Skin of body (tissue), 2 donors: ENCODE measurements around the gene FXYD5. TPM values are rescaled to one million over a fixed set of nuclear protein-coding genes. Genes with fewer than 3 reads are reported as not detected.
"Not testable (repeated sequence)": the region's sequence is repeated elsewhere in the genome, so short reads cannot be mapped to it uniquely, and the experiment has no call there.

Experiments
- DNase-seq: peaks from one replicate; lab custom pipeline; 2025; lab: John Stamatoyannopoulos, UW
- total RNA-seq: library from RNA; depleted of rRNA; stranded (reverse); fragments of >200 nt; gene quantifications from one replicate; pipeline ENCODE4 v1.2.3, GENCODE V29; 2014

Gene FXYD5
- total RNA-seq, 1 donor from 2014 or later: 10.7 TPM

DNA sequence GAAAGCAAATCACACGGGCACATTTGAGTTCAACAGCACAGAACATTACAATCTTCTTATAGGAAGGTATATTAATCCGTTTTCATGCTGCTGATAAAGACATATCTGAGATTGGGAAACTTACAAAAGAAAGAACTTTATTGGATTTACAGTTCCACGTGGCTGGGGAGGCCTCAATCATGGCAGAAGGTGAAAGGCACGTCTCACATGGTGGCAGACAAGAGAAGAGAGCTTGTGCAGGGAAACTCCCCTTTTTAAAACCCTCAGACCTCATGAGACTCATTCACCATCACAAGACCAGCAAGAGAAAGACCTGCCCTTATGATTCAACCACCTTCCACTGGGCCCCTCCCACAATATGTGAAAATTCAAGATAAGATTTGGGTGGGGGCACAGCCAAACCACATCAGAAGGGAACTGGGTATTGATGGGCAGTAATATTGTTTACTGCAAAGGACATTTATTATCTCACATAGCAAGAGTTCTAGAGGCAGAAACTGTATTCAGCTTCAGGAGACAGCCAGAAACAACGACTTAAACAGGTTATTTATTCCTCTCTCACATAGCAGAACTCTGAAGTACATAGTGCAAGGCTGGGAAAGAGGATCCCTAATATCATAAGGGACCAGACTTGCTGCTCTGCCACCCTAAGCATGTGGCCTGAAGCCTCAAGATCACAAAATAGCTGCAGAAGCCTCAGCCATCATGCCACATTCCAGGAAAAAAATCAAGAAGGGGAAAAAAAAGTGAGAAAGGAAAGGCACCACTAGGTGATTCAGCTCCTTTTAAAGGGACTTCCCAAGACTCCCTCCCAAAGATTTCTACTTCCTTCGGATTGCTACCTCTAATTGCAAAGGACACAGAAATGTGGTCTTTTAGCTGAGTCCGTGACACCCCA is 23.1 kb downstream of the FXYD5 start:
- DNase-seq: no peak

GRCh38 chr19:35178701-35179100 is 24.2 kb downstream of the FXYD5 start:
- peak; percentile 15 for DNase-seq

DNA sequence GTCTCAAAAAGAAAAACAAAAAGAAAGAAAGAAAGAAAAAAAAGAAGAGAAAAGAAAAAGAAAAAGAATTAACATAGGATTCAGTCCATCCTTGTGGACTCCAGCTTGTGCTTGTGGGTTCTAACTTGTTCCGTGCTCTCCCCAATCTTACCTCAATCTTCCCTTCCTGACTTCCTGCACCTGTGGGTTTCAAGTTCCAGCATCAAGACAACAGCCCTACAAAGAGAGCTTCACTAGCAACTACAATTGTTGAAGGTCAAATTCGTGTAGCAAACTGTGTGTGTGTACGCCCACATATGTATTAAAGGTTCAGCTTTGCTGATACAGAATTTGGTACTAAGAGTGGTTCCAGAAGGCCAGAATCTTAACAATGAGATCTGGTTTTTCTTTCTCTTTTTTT is 25.3 kb downstream of the FXYD5 start:
- DNase-seq: no peak

GRCh38 chr19:35181387-35181786 is 26.9 kb downstream of the FXYD5 start:
- DNase-seq: no peak

DNA sequence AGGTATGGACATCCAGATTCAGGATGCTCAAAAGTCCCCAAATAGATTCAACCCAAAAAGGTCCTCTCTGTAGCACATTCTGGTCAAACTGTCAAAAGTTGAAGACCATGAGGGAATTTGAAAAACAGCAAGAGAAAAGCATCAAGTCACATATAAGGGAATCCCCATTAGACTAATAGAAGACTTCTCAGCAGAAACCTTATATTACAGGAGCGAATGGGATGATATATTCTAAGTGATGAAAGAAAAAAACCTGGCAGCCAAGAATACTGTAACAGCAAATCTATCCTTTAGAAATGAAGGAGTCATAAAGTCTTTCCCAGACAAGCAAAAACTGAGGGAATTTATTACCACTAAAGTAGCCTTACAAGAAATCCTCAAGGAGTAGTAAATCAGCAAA is 29.7 kb downstream of the FXYD5 start:
- no peak for DNase-seq

- no peak for DNase-seq
Observed at GRCh38 chr19:35184884-35185283, 30.3 kb downstream of the FXYD5 start.

- DNase-seq: no peak
Observed at GRCh38 chr19:35194012-35194984, 39.8 kb downstream of the FXYD5 start.

- no peak for DNase-seq
Observed at GRCh38 chr19:35195830-35196229, 41.3 kb downstream of the FXYD5 start.

GRCh38 chr19:35196861-35197260 is 42.3 kb downstream of the FXYD5 start:
- not testable (repeated sequence) for DNase-seq

GRCh38 chr19:35199481-35199880 is 44.9 kb downstream of the FXYD5 start:
- DNase-seq: no peak

- DNase-seq: no peak
Observed at GRCh38 chr19:35202722-35203688, 48.5 kb downstream of the FXYD5 start.

- DNase-seq: no peak
Observed at GRCh38 chr19:35204799-35205732, 50.5 kb downstream of the FXYD5 start.

- no peak for DNase-seq
Observed at GRCh38 chr19:35205733-35206323, 51.3 kb downstream of the FXYD5 start.

- DNase-seq: no peak
Observed at GRCh38 chr19:35206379-35206778, 51.8 kb downstream of the FXYD5 start.

GRCh38 chr19:35206855-35207254 is 52.3 kb downstream of the FXYD5 start:
- DNase-seq: no peak

- DNase-seq: no peak
Observed at GRCh38 chr19:35207391-35207871, 52.9 kb downstream of the FXYD5 start.

DNA sequence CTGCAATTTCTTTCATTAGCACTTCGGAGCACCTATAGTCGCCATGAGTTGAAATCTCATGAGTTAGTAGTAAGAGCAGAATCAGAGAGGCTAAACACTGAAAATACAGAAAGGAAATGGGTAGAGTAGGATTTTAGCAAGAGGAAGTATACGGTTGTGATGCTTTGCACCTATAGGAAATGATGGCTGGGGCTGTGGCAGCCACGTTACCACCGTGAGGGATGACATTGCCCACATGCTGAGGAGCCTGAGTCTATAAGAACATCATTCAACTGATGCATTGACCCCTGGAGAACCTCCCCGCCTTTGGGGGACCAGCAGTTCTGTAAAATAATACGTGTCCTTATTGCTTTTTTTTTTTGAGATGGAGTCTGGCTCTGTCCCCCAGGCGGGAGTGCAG is 53.6 kb downstream of the FXYD5 start:
- DNase-seq: no peak

DNA sequence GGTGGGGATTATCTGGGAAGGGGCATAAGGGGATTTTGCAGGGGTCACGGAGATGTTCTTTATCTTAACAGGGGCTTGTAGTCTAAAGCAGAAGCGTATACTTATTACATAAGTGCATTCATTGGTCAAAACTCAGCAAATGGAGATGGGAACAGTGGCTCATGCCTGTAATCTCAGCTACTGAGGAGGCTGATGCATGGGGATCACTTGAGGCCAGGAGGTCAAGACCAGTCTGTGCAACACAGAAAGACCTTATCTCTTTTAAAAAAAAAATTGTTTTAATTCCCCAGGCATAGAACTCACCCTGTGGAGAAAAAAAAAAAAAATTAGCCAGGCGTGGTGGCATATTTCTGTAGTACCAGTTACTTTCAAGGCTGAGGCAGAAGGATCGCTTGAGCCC is 55.1 kb downstream of the FXYD5 start:
- DNase-seq: no peak

- DNase-seq: no peak
Observed at GRCh38 chr19:35211545-35212230, 57.2 kb downstream of the FXYD5 start.
